ENCODE data around the gene CCDC80.
"Not testable (repeated sequence)": the region's sequence is repeated elsewhere in the genome, so short reads cannot be mapped to it uniquely, and the experiment has no call there.

CCDC80 gene
- total RNA-seq = 0 reads per million in 4 donors

GRCh38 chr3:112640930-112641801 lies at the start of gene CCDC80:
Gene CCDC80, minus strand, starts transcription at chr3:112641143. Its CDS starts 1,238 bp downstream, at chr3:112639905.
- no peak for DNase-seq

DNA sequence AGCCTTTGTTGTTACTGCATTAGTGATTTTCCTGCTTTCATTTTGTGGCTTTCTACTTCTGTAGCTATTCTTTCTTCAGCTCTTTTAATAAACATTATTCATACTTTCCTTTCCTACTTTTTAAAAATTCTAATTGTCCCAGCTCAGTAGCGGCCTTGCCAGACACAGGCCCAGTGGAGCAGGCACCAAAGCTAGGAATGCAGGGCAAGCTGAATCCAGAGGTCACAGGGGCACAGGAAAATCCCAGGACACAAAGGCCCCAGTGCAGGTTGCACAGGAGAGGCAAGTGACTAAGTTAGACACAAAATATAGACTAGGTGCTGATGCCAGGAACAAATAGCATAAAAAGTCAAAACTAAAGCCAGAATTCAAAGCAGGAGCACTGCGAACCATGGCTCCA lies 49.0 kb upstream of the CCDC80 start:
- no peak for DNase-seq

GRCh38 chr3:112689385-112689784 lies 48.4 kb upstream of the CCDC80 start:
- no peak for DNase-seq

DNA sequence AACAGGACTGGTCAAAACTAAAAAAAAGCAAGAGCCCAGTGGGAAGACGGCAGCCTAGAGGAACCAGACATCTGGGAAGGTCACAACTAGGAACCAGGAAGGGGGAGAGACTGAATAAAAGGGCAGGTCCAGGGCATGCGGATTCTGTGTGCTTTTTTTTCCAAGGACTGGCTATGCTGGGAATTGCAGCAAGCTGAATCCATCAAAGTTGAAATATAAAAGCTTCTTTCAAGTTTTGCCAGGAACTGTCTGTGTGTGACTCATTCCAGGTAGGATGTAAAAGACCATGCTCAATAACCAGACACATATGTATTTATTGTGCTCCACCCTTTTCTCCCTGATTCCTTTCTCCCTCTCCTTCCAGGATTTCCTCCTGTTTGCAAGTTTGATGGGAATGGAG lies 47.9 kb upstream of the CCDC80 start:
- no peak for DNase-seq

GRCh38 chr3:112688085-112688769 lies 47.3 kb upstream of the CCDC80 start:
- no peak for DNase-seq

DNA sequence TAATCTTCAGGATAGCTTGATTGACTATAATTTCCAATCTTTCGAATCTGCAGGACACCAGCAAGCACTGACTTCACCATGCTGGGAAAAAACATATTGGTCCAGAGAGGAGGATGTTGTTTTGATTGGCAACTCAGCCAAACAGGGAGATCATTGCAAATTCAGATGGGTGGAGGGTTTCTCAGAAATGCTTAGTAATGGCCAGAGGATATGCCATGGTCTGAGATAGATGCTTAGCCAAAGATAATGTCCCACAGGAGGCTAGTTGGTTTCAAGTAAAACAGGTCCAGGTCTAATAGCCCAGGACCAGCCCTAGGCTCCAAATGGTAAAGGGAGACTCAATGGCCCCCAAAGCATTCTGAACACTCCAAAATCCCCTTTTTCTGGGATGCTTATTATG lies 46.7 kb upstream of the CCDC80 start:
- no peak for DNase-seq

- DNase-seq = no peak
These were observed 46.3 kb upstream of the CCDC80 start for GRCh38 chr3:112687211-112687610.

GRCh38 chr3:112685956-112686799 lies 45.2 kb upstream of the CCDC80 start:
- no peak for DNase-seq

GRCh38 chr3:112685420-112685819 lies 44.5 kb upstream of the CCDC80 start:
- DNase-seq = no peak

GRCh38 chr3:112682361-112682760 lies 41.4 kb upstream of the CCDC80 start:
- no peak for DNase-seq

GRCh38 chr3:112681822-112682325 lies 40.9 kb upstream of the CCDC80 start:
- DNase-seq = no peak

- peak in 4 of 5 donors; percentile 22 to 93 (median 36) for DNase-seq
These were observed 35.8 kb upstream of the CCDC80 start for GRCh38 chr3:112676659-112677234.

GRCh38 chr3:112675943-112676535 lies 35.1 kb upstream of the CCDC80 start:
- peak in 1 of 5 donors; percentile 9 for DNase-seq

- no peak for DNase-seq
These were observed 34.4 kb upstream of the CCDC80 start for GRCh38 chr3:112675349-112675748.

DNA sequence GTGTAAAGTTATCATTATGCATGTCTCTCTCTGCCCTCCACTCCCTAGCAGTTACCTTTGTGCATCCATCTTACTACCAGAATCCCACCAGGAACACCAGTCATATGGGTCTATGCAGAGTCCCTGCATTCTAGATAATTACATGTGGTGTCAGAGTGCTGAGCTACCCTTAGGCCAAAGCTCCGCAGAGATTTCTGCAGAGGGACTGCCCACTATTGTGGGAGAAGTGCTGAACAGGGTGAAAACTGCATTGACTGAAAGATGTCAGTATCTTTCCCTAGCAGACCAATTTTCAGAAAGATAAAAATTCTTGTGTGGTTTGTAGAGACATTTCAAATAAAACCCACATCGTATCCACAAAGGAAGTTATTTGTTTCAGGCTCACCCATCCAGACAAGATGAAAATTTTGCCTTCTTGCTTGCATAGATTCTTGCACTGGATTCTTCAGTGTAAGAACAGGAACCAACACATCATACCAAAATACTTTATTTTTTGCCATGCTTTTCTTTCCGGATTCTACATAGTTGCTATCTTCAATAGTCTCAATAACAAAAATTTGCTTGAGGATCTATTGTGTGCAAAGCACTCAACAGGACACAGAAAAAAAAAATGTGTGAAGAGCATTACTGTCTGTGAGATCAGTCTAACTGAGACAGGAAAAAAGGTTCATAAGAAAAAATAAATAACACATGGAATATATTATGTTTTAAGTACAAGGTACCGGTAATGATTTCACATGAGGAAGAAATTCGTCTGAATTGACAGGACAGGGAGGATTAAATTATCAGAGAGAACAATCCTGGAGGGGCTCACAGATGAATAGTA lies 32.0 kb upstream of the CCDC80 start:
- DNase-seq = peak in 1 of 5 donors; percentile 35

GRCh38 chr3:112671930-112672715 lies 31.2 kb upstream of the CCDC80 start:
- peak in 1 of 5 donors; percentile 73 for DNase-seq

- peak in 1 of 5 donors; percentile 64 for DNase-seq
These were observed 29.9 kb upstream of the CCDC80 start for GRCh38 chr3:112670824-112671223.

GRCh38 chr3:112667599-112667998 lies 26.7 kb upstream of the CCDC80 start:
- no peak for DNase-seq

- DNase-seq = not testable (repeated sequence)
These were observed 24.1 kb upstream of the CCDC80 start for GRCh38 chr3:112665009-112665408.

DNA sequence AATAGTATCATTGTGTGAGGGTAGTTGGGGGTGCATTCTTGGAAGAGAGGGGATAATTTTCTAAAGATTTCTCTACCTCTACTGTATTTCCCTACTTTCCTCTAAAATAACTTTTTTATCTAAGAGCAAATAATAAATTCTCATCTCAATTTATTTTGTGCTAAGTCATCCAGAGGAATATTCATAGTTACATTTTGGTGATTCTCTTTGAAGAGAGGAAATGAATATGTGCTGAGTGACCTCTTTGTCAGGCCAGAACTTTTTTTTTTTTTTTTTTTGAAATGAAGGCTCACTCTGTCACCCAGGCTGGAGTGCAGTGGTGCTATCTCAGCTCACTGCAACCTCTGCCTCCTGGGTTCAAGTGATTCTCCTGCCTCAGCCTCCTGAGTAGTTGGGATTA lies 15.1 kb upstream of the CCDC80 start:
- no peak for DNase-seq

Data from T-helper 1 cell (primary cell).